ENCODE results near the gene CADM1.

CADM1 gene

GRCh38 chr11:115287266-115287665 is 216.9 kb downstream of the CADM1 start:
- DNase-seq: no peak
- Histone ChIP-seq H3K4me3 (no peak overlapping the region), H3K27ac (no peak overlapping the region), H3K36me3 (no peaks in the 10 kb centered on the region), H3K4me1 (no peaks in the 10 kb centered on the region), H3K9me3 (no peaks in the 10 kb centered on the region), H3K27me3 (no peaks in the 10 kb centered on the region)
- intact Hi-C loops (cut with DNase I; ENCODE audit: low total_unique reads): no loop called here
- no peak for TF ChIP-seq CTCF (IDR thresholded peaks at IDR 0.05)

- no peaks in the 10 kb centered on the region for H3K36me3 ChIP-seq
- TF ChIP-seq CTCF (IDR thresholded peaks at IDR 0.05): no peak
- no peak overlapping the region for H3K27ac ChIP-seq
- no peak for DNase-seq
- intact Hi-C loops (cut with DNase I; ENCODE audit: low total_unique reads): no loop called here
- no peaks in the 10 kb centered on the region for H3K9me3 ChIP-seq
- no peaks in the 10 kb centered on the region for H3K4me1 ChIP-seq
- H3K27me3 ChIP-seq: no peaks in the 10 kb centered on the region
- H3K4me3 ChIP-seq: no peak overlapping the region
Observed at GRCh38 chr11:115286614-115287013, 217.6 kb downstream of the CADM1 start.

GRCh38 chr11:115284773-115285172 is 219.4 kb downstream of the CADM1 start:
- Histone ChIP-seq H3K36me3 (no peaks in the 10 kb centered on the region), H3K27me3 (no peaks in the 10 kb centered on the region), H3K27ac (no peak overlapping the region), H3K9me3 (no peaks in the 10 kb centered on the region), H3K4me1 (no peaks in the 10 kb centered on the region), H3K4me3 (no peak overlapping the region)
- intact Hi-C loops (cut with DNase I; ENCODE audit: low total_unique reads): no loop called here
- no peak for DNase-seq
- TF ChIP-seq CTCF (IDR thresholded peaks at IDR 0.05): no peak

GRCh38 chr11:115282923-115283322 is 221.3 kb downstream of the CADM1 start:
- Histone ChIP-seq H3K36me3 (no peaks in the 10 kb centered on the region), H3K27ac (no peak overlapping the region), H3K27me3 (no peaks in the 10 kb centered on the region), H3K4me3 (no peak overlapping the region), H3K4me1 (no peaks in the 10 kb centered on the region), H3K9me3 (no peaks in the 10 kb centered on the region)
- intact Hi-C loops (cut with DNase I; ENCODE audit: low total_unique reads): no loop called here
- TF ChIP-seq CTCF (IDR thresholded peaks at IDR 0.05): no peak
- DNase-seq: no peak

GRCh38 chr11:115280775-115281174 is 223.4 kb downstream of the CADM1 start:
- Histone ChIP-seq H3K4me1 (no peaks in the 10 kb centered on the region), H3K27ac (no peak overlapping the region)
- intact Hi-C loops (cut with DNase I; ENCODE audit: low total_unique reads): no loop called here

More at GRCh38 chr11:115280775-115281174, 223.4 kb downstream of the CADM1 start:
- H3K4me3 ChIP-seq: no peak overlapping the region
- no peak for DNase-seq
- no peaks in the 10 kb centered on the region for H3K27me3 ChIP-seq
- H3K9me3 ChIP-seq: no peaks in the 10 kb centered on the region
- TF ChIP-seq CTCF (IDR thresholded peaks at IDR 0.05): no peak
- no peaks in the 10 kb centered on the region for H3K36me3 ChIP-seq

All from tibial artery (tissue), 4 donors.